Suprapubic skin (tissue), 3 donors: ENCODE data around the gene ATP1B2.

Experiments used
- CTCF ChIP-seq, 2 donors: fragments of 200-600 bp in 1 of 2; fragments of 450-650 bp in 1 of 2; sonication (generic) in 1 of 2; IDR thresholded peaks; one replicate each; pipeline ENCODE4 v1.5.1; 2016 to 2019; ENCODE audit warnings: antibody characterized with exemption in 2 of 2, mild to moderate bottlenecking in 1 of 2, moderate library complexity in 1 of 2
- POLR2A ChIP-seq, 2 donors: fragments of 450-650 bp; IDR thresholded peaks; one replicate each; pipeline ENCODE4 v1.6.1; 2017; ENCODE audit warnings: antibody characterized with exemption in 2 of 2, mild to moderate bottlenecking in 2 of 2, moderate library complexity in 2 of 2

- TF ChIP-seq POLR2A (IDR thresholded peaks at IDR 0.05) (no peak), CTCF (IDR thresholded peaks at IDR 0.05) (no peak)
Observed at GRCh38 chr17:7703584-7704479, 53.1 kb downstream of the ATP1B2 start.
